SIG-M5 (cell line): ENCODE measurements around the gene OSBPL1A.

ENCODE experiments used
- DNase-seq: peaks from one replicate; lab custom pipeline; 2025; lab: John Stamatoyannopoulos, UW

Gene OSBPL1A

GRCh38 chr18:24121625-24122024, 276.0 kb downstream of the OSBPL1A start:
- DNase-seq, result no peak

- DNase-seq, result no peak
Measured at GRCh38 chr18:24120676-24121075, 276.9 kb downstream of the OSBPL1A start.

- no peak for DNase-seq
Measured at GRCh38 chr18:24118750-24119577, 278.7 kb downstream of the OSBPL1A start.

- DNase-seq, result no peak
Measured at GRCh38 chr18:24115628-24116027, 282.0 kb downstream of the OSBPL1A start.

GRCh38 chr18:24114924-24115549, 282.6 kb downstream of the OSBPL1A start:
- no peak for DNase-seq

- no peak for DNase-seq
Measured at GRCh38 chr18:24112874-24113615, 284.6 kb downstream of the OSBPL1A start.

GRCh38 chr18:24112464-24112863, 285.2 kb downstream of the OSBPL1A start:
- DNase-seq, result no peak
